Effector CD8-positive, alpha-beta T cell (primary cell): ENCODE data around the gene TRAF3IP1.
"Not testable (repeated sequence)": the region's sequence is repeated elsewhere in the genome, so short reads cannot be mapped to it uniquely, and the experiment has no call there.

Experiments used
- DNase-seq: peaks from one replicate; lab custom pipeline; 2025; lab: John Stamatoyannopoulos, UW

Gene TRAF3IP1

GRCh38 chr2:238339814-238340213 is 19.5 kb downstream of the TRAF3IP1 start:
- no peak for DNase-seq

- DNase-seq, result no peak
These were observed 21.2 kb downstream of the TRAF3IP1 start for GRCh38 chr2:238341536-238341935.

DNA sequence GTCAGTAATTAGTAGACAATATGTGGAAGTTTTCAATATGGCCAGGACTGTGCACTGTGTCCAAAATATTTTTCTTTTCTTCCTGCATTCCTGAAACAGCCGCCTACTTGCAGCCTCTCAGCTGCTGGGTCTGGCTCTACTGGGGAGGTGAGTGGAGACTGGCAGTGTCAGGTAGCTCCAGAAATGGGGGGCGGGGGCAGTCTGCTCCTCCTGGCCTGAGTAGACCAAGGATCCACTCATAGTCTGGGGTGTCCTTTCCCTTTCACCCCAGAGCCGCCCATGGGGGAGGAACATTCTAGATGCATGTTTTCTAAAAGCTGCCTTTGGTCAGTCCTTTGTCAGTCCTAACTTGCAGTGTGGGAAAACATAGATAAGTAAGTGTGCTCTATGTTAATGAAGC is 23.7 kb downstream of the TRAF3IP1 start:
- no peak for DNase-seq

DNA sequence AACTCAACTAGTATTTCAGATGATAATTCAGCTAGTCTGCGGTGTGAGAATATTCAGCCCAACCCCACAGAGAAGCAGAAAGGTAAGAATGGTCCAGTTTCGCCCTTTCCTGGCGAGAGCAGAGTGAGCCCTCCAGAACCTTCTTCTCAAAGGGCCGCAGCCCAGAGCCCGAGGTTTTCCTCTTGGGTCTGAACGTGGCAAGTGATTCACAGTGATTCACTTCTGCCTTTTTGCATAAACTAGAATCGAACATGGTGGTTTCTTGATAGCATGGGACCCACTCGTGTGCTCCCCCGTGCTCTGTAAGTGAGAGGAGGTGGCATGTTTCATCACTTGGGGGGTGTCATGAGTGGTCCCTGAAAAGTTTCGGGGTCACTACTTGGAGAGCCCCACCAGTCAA is 24.2 kb downstream of the TRAF3IP1 start:
- no peak for DNase-seq

- no peak for DNase-seq
These were observed 25.1 kb downstream of the TRAF3IP1 start for GRCh38 chr2:238345297-238345968.

- no peak for DNase-seq
These were observed 26.2 kb downstream of the TRAF3IP1 start for GRCh38 chr2:238346544-238346943.

GRCh38 chr2:238350150-238350897 is 30.0 kb downstream of the TRAF3IP1 start:
- no peak for DNase-seq

- no peak for DNase-seq
These were observed 31.0 kb downstream of the TRAF3IP1 start for GRCh38 chr2:238351315-238351714.

- DNase-seq, result no peak
These were observed 32.0 kb downstream of the TRAF3IP1 start for GRCh38 chr2:238352361-238352760.

DNA sequence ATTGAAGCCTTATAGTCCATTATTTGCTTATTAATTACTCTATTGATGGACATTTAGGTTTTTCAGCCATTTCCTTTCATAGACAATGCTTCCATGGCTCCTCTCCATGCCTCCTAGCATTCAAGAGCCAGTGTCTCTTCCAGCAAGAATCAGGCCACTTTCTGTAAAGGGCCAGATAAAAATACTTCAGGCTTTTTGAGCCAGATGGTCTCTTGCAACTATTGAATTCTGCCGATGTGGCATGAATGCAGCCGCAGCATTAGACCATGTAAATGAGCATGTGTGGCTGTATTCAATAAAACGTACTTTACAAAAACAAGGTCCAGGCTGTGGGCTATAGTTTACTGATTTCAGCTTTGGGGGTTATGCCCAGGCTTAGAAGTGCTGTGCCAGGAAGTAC is 38.5 kb downstream of the TRAF3IP1 start:
- no peak for DNase-seq

DNA sequence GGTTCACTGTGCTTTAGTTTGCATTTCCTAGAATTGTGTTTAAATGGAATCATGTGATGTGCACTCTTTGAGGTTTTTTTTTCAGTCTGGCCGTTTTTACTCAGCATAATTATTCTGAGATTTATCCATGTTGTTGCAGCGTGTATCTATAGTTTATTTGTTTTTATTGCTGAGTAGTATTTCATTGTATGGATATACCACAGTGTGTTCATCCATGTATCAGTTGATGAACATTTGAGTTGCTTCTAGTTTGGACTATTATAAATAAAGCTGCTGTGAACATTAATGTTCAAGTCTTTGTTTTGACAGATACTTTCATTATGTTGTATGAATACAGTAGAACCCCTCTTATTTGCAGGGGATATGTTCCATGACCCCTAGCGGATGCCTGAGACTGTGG is 39.1 kb downstream of the TRAF3IP1 start:
- no peak for DNase-seq

DNA sequence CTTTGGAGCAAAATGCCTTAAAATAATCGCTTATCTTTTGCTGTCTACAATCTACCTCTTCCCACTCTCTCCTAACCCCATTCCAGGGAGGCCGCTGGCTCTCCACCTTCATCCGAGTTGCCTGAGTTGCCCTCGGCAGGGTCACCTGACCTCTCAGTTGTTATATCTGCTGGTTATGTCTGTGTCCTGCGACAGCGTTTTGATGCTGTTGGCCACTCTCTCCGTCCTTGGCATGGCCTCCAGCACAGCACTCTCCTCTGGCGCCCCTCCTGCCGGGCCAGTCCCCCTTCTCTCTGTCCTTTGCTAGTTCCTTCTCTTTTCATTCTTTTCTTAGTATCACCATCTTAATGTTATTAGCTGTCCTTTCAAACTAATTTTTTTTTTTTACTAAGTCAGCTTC is 41.6 kb downstream of the TRAF3IP1 start:
- DNase-seq, result no peak

DNA sequence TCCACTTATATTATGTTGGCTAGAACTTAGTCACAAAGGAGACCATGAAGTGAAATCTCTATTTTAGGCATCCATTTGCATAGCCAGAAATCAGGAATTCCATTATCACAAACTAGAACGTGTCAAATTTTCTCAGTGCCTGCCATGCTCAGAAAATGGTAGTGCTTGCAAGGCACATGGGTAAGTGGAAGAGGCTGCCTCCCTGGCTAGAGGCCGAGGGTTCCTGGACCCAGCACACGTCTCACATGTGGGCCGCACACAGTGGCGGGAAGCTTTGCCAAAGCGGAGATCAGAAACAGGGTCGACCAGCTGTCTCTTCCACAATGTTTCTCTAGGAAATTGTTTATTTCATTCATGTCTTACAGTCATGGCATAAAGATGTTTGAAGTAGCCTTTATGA is 42.3 kb downstream of the TRAF3IP1 start:
- DNase-seq, result no peak

DNA sequence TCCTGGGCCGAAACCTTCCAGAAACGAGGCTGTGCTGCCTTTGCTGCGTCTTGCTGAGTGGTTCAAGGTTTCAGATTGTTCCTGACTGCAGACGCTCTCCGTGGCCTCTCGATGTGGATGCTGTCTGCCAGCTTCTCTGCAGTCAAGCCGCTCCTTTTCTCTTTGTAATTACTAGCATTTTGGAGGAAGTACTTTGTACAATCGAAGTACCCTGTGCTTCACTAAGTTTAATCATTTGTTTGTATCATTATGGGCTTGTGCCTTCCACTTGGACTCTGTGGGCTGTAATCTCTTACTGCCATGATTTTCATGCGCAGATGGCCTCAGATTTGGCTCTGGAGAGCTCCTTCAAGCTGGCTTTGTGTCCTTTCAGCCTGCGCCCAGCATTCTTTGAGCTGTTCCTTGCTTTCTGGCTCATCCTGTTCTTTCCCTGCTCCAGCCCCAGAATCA is 49.3 kb downstream of the TRAF3IP1 start:
- no peak for DNase-seq

GRCh38 chr2:238370094-238370822 is 49.9 kb downstream of the TRAF3IP1 start:
- no peak for DNase-seq

GRCh38 chr2:238370823-238371372 is 50.6 kb downstream of the TRAF3IP1 start:
- peak; percentile 32 for DNase-seq

DNA sequence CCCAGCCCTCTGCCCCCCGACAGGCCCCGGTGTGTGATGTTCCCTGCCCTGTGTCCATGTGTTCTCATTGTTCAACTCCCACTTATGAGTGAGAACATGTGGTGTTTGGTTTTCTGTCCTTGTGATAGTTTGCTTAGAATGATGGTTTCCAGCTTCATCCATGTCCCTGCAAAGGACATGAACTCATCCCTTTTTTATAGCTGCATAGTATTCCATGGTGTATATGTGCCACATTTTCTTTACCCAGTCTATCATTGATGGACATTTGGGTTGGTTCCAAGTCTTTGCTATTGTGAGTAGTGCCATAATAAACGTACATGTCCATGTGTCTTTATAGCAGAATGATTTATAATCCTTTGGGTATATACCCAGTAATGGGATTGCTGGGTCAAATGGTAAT is 52.0 kb downstream of the TRAF3IP1 start:
- DNase-seq, result not testable (repeated sequence)

- no peak for DNase-seq
These were observed 56.6 kb downstream of the TRAF3IP1 start for GRCh38 chr2:238376884-238377391.

DNA sequence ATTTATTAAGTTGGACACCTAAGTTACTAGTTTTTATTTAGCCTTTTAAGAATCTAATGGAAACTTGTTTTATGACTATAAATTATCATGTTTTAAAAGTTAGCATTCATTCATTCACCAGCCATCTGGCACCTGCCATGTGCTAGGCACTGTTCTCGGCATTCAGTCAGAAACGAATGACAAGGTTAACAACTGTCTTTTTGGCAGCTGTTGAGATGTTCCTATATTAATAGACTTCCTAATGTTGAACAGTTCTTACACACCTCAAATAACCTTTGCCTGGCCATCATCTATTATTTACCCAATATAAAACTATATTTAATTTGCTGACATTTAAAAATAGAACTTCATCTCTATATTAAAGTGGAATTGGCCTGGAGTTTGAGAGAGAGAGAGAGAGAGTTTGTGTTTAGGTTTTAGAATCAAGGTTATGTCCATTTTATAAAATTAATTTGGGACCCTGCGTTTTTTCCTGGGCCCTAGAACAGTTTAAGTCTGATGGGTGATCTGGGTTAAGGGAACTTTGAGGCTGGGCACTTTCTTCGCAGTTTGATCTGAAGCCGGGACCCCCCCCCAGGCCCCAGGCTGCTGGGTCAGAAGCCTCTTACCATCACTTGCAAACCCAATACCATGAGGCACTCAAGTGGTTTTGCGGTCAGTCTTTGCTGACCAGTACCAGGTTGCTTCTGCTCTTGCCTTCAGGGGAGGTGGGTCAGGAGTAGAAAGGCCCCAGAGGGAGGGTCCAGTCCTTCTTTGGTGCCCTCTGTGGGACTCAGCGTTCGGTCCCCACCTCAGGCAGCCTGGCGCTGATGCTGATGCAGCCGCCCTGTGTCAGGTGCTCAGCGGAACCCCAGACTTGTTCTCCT is 58.1 kb downstream of the TRAF3IP1 start:
- no peak for DNase-seq

GRCh38 chr2:238379096-238379810 is 58.9 kb downstream of the TRAF3IP1 start:
- no peak for DNase-seq

- DNase-seq, result no peak
These were observed 60.0 kb downstream of the TRAF3IP1 start for GRCh38 chr2:238380336-238380735.
